ENCODE measurements around the gene HIC2.
"Not testable (repeated sequence)": the region's sequence is repeated elsewhere in the genome, so short reads cannot be mapped to it uniquely, and the experiment has no call there.

The HIC2 gene

GRCh38 chr22:21492271-21492670 is 75.1 kb downstream of the HIC2 start:
- H3K27me3 ChIP-seq (replicated peaks in 2 of 5; ENCODE audit: control insufficient read depth in 4 of 5, insufficient read depth in 5 of 5, low read length in 4 of 5); POLR2A ChIA-PET; H3K27ac ChIP-seq (ENCODE audit: insufficient read depth in 1 of 2, low read depth in 1 of 2, low read length in 2 of 2, poor library complexity in 1 of 2, severe bottlenecking in 2 of 2); H3K9me3 ChIP-seq (ENCODE audit: control extremely low read depth in 1 of 5, control insufficient read depth in 4 of 5, insufficient read depth in 2 of 5, low read depth in 1 of 5, low read length in 4 of 5); CTCF ChIA-PET; H3K4me3 ChIP-seq (ENCODE audit: control insufficient read depth in 1 of 7, extremely low read depth in 1 of 7, insufficient read depth in 4 of 7, low read depth in 2 of 7, low read length in 6 of 7); H3K36me3 ChIP-seq (ENCODE audit: control insufficient read depth in 4 of 4, insufficient read depth in 4 of 4, low read length in 3 of 4); H3K4me1 ChIP-seq (ENCODE audit: control extremely low read depth in 1 of 4, control insufficient read depth in 4 of 4, insufficient read depth in 4 of 4, low read length in 3 of 4); DNase-seq: not testable (repeated sequence)
- no CpG with 5 or more reads among the region's 8 CpGs for WGBS (ENCODE audit: insufficient coverage)

- no CpG with 5 or more reads among the region's 23 CpGs for WGBS (ENCODE audit: insufficient coverage)
- H3K27ac ChIP-seq (ENCODE audit: insufficient read depth in 1 of 2, low read depth in 1 of 2, low read length in 2 of 2, poor library complexity in 1 of 2, severe bottlenecking in 2 of 2); CTCF ChIA-PET; H3K27me3 ChIP-seq (replicated peaks in 2 of 5; ENCODE audit: control insufficient read depth in 4 of 5, insufficient read depth in 5 of 5, low read length in 4 of 5); H3K36me3 ChIP-seq (ENCODE audit: control insufficient read depth in 4 of 4, insufficient read depth in 4 of 4, low read length in 3 of 4); H3K4me3 ChIP-seq (ENCODE audit: control insufficient read depth in 1 of 7, extremely low read depth in 1 of 7, insufficient read depth in 4 of 7, low read depth in 2 of 7, low read length in 6 of 7); H3K9me3 ChIP-seq (ENCODE audit: control extremely low read depth in 1 of 5, control insufficient read depth in 4 of 5, insufficient read depth in 2 of 5, low read depth in 1 of 5, low read length in 4 of 5); DNase-seq; H3K4me1 ChIP-seq (ENCODE audit: control extremely low read depth in 1 of 4, control insufficient read depth in 4 of 4, insufficient read depth in 4 of 4, low read length in 3 of 4); POLR2A ChIA-PET: not testable (repeated sequence)
Measured at GRCh38 chr22:21493789-21494782, 76.9 kb downstream of the HIC2 start.

- CTCF ChIA-PET; H3K27ac ChIP-seq (ENCODE audit: insufficient read depth in 1 of 2, low read depth in 1 of 2, low read length in 2 of 2, poor library complexity in 1 of 2, severe bottlenecking in 2 of 2); H3K36me3 ChIP-seq (ENCODE audit: control insufficient read depth in 4 of 4, insufficient read depth in 4 of 4, low read length in 3 of 4); POLR2A ChIA-PET; H3K27me3 ChIP-seq (replicated peaks in 2 of 5; ENCODE audit: control insufficient read depth in 4 of 5, insufficient read depth in 5 of 5, low read length in 4 of 5); DNase-seq; H3K4me1 ChIP-seq (ENCODE audit: control extremely low read depth in 1 of 4, control insufficient read depth in 4 of 4, insufficient read depth in 4 of 4, low read length in 3 of 4); H3K9me3 ChIP-seq (ENCODE audit: control extremely low read depth in 1 of 5, control insufficient read depth in 4 of 5, insufficient read depth in 2 of 5, low read depth in 1 of 5, low read length in 4 of 5); H3K4me3 ChIP-seq (ENCODE audit: control insufficient read depth in 1 of 7, extremely low read depth in 1 of 7, insufficient read depth in 4 of 7, low read depth in 2 of 7, low read length in 6 of 7): not testable (repeated sequence)
- whole genome bisulfite sequencing (ENCODE audit: insufficient coverage) = no CpG with 5 or more reads among the region's 4 CpGs
Measured at GRCh38 chr22:21497984-21498383, 80.8 kb downstream of the HIC2 start.

GRCh38 chr22:21498489-21498888 is 81.3 kb downstream of the HIC2 start:
- DNase-seq; CTCF ChIA-PET; H3K27me3 ChIP-seq (replicated peaks in 2 of 5; ENCODE audit: control insufficient read depth in 4 of 5, insufficient read depth in 5 of 5, low read length in 4 of 5); POLR2A ChIA-PET; H3K36me3 ChIP-seq (ENCODE audit: control insufficient read depth in 4 of 4, insufficient read depth in 4 of 4, low read length in 3 of 4); H3K27ac ChIP-seq (ENCODE audit: insufficient read depth in 1 of 2, low read depth in 1 of 2, low read length in 2 of 2, poor library complexity in 1 of 2, severe bottlenecking in 2 of 2); H3K4me3 ChIP-seq (ENCODE audit: control insufficient read depth in 1 of 7, extremely low read depth in 1 of 7, insufficient read depth in 4 of 7, low read depth in 2 of 7, low read length in 6 of 7); H3K4me1 ChIP-seq (ENCODE audit: control extremely low read depth in 1 of 4, control insufficient read depth in 4 of 4, insufficient read depth in 4 of 4, low read length in 3 of 4); H3K9me3 ChIP-seq (ENCODE audit: control extremely low read depth in 1 of 5, control insufficient read depth in 4 of 5, insufficient read depth in 2 of 5, low read depth in 1 of 5, low read length in 4 of 5): not testable (repeated sequence)
- WGBS (ENCODE audit: insufficient coverage) = no CpG with 5 or more reads among the region's 7 CpGs

DNA sequence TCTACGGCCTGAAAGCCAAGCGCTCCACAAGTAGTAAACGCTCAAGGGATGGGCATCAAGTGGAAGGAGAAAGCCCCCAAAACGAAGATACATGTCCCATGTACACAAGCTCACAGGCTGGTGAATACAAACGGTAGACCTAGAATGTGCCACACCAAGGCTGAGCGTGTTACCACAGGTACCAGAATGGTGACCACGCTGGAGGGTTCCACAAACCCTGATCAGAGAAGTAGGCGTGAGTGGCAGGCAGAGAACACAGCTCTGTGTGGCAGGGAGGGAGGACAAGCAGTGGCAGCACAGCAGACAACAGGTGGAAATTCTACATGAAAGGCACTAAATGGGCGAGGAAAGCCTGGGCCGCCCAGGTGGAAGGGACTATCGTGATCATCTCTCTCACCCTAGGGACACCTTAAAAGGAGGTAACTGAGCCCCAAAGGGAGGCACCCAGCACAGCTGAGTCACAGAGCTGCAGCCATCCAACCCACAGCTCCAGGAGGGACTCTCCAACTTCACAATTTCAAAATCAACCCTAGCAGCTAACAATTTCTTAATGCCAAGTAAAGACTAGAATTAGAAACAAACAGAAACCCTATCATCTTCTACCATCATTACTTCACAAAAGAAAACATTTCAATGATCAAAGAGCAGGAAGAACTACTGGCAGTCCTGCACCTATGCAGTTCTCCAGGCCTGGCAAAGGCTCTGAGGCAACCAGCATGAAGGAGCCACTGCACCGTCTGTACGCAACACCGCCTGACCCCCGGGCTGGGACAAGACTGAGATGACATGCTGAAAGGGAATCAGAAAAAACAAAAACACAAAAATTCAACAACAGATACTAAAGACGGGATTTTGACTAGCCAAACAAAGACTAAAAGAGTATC is 82.7 kb downstream of the HIC2 start:
- DNase-seq; H3K4me3 ChIP-seq (ENCODE audit: control insufficient read depth in 1 of 7, extremely low read depth in 1 of 7, insufficient read depth in 4 of 7, low read depth in 2 of 7, low read length in 6 of 7); H3K4me1 ChIP-seq (ENCODE audit: control extremely low read depth in 1 of 4, control insufficient read depth in 4 of 4, insufficient read depth in 4 of 4, low read length in 3 of 4); POLR2A ChIA-PET; H3K36me3 ChIP-seq (ENCODE audit: control insufficient read depth in 4 of 4, insufficient read depth in 4 of 4, low read length in 3 of 4); CTCF ChIA-PET; H3K9me3 ChIP-seq (ENCODE audit: control extremely low read depth in 1 of 5, control insufficient read depth in 4 of 5, insufficient read depth in 2 of 5, low read depth in 1 of 5, low read length in 4 of 5); H3K27ac ChIP-seq (ENCODE audit: insufficient read depth in 1 of 2, low read depth in 1 of 2, low read length in 2 of 2, poor library complexity in 1 of 2, severe bottlenecking in 2 of 2); H3K27me3 ChIP-seq (replicated peaks in 2 of 5; ENCODE audit: control insufficient read depth in 4 of 5, insufficient read depth in 5 of 5, low read length in 4 of 5): not testable (repeated sequence)
- no CpG with 5 or more reads among the region's 16 CpGs for WGBS (ENCODE audit: insufficient coverage)
